PFSK-1 (cell line): ENCODE results near the gene LDLRAD3.
A peak's percentile ranks its signal among the peaks of the same experiment; 100 is the strongest.

Source experiments
- FOXP2 ChIP-seq: optimal IDR thresholded peaks from 2 replicates; pipeline ENCODE3; 2011; ENCODE audit warnings: borderline replicate concordance, control low read depth, inconsistent platforms; ENCODE audit not compliant: insufficient read depth; ENCODE audit errors: extremely low read length, extremely low read depth
- POLR2AphosphoS5 ChIP-seq: IDR thresholded peaks from 2 replicates; pipeline ENCODE4 v1.6.1; 2012; ENCODE audit warnings: low read depth, mild to moderate bottlenecking, control low read depth, low read length, moderate library complexity
- SIN3A ChIP-seq: IDR thresholded peaks from 2 replicates; pipeline ENCODE4 v1.6.1; 2012; ENCODE audit warnings: mild to moderate bottlenecking, low read length, moderate library complexity, borderline replicate concordance; ENCODE audit not compliant: insufficient read depth
- TAF1 ChIP-seq: IDR thresholded peaks from 2 replicates; pipeline ENCODE4 v1.6.1; 2012; ENCODE audit warnings: low read length, control low read depth, borderline replicate concordance; ENCODE audit not compliant: insufficient read depth
- TF ChIP-seq, protein P1 (sequence below), 2 experiments: IDR thresholded peaks; 2 replicates each; pipeline versions ENCODE4 v1.6.1 to v1.8.0; 2011 to 2012; ENCODE audit warnings: low read depth in 2 of 2, low read length in 2 of 2, control low read depth in 1 of 2, inconsistent platforms in 1 of 2, mild to moderate bottlenecking in 1 of 2, moderate library complexity in 1 of 2; ENCODE audit not compliant: insufficient read depth in 1 of 2

LDLRAD3 gene

DNA sequence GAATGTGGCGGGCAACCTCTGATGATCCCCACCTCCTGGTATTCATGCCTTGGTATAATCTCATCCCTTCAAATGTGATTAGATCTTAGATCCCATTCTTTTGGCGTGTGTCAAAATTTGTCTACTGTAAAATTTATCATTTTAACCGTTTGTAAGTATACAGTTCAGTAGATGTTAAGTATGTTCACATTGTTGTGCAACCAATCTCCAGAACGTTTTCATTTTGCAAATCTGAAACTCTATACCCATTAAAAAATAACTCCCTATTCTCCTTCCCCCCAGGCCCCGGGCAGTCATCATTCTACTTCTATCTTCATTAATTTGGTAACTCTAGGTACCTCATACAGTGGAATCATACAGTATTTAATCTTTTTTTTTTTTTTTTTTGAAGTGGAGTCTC is 159.0 kb downstream of the LDLRAD3 start:
- TF ChIP-seq FOXP2 (no peak), SIN3A (no peak), TAF1 (no peak), POLR2AphosphoS5 (no peak)
- TF ChIP-seq, protein P1, sequence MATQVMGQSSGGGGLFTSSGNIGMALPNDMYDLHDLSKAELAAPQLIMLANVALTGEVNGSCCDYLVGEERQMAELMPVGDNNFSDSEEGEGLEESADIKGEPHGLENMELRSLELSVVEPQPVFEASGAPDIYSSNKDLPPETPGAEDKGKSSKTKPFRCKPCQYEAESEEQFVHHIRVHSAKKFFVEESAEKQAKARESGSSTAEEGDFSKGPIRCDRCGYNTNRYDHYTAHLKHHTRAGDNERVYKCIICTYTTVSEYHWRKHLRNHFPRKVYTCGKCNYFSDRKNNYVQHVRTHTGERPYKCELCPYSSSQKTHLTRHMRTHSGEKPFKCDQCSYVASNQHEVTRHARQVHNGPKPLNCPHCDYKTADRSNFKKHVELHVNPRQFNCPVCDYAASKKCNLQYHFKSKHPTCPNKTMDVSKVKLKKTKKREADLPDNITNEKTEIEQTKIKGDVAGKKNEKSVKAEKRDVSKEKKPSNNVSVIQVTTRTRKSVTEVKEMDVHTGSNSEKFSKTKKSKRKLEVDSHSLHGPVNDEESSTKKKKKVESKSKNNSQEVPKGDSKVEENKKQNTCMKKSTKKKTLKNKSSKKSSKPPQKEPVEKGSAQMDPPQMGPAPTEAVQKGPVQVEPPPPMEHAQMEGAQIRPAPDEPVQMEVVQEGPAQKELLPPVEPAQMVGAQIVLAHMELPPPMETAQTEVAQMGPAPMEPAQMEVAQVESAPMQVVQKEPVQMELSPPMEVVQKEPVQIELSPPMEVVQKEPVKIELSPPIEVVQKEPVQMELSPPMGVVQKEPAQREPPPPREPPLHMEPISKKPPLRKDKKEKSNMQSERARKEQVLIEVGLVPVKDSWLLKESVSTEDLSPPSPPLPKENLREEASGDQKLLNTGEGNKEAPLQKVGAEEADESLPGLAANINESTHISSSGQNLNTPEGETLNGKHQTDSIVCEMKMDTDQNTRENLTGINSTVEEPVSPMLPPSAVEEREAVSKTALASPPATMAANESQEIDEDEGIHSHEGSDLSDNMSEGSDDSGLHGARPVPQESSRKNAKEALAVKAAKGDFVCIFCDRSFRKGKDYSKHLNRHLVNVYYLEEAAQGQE (IDR thresholded peaks at IDR 0.05; ENCODE audit: insufficient read depth in 1 of 2, low read depth in 2 of 2, low read length in 2 of 2) = no peak

- TF ChIP-seq TAF1 (no peak), SIN3A (no peak), FOXP2 (no peak), POLR2AphosphoS5 (no peak)
- TF ChIP-seq, protein P1 (IDR thresholded peaks at IDR 0.05; ENCODE audit: insufficient read depth in 1 of 2, low read depth in 2 of 2, low read length in 2 of 2) = no peak
These were observed 160.2 kb downstream of the LDLRAD3 start for GRCh38 chr11:36103933-36104530.

DNA sequence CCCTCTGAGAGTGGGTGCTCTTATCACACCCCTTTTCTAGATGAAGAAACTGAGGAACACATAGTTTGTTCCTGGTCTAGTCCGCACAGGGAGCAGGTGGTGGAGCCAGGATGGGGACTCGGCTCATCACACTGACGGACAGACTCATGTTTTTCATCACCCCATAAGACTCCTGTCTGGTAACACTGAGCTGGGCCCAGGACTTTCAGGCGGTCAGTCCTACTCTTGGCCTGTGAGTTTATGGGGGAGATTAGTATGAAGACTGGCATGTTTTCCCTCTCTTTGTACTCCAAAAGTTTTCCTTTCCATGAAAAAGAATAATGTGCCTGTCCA is 160.8 kb downstream of the LDLRAD3 start:
- TF ChIP-seq TAF1 (no peak), POLR2AphosphoS5 (no peak), SIN3A (no peak), FOXP2 (no peak)
- TF ChIP-seq, protein P1 (IDR thresholded peaks at IDR 0.05; ENCODE audit: insufficient read depth in 1 of 2, low read depth in 2 of 2, low read length in 2 of 2) = no peak

- TF ChIP-seq, protein P1 (IDR thresholded peaks at IDR 0.05; ENCODE audit: insufficient read depth in 1 of 2, low read depth in 2 of 2, low read length in 2 of 2) = peak; percentile 66 to 84
- TF ChIP-seq TAF1 = no peak
These were observed 162.1 kb downstream of the LDLRAD3 start for GRCh38 chr11:36105743-36106581.
